Cerebellar nuclear complex (tissue), 1 donor: ENCODE measurements around the gene TMEM178B.

Experiments
- DNase-seq, 2 experiments: peaks; one replicate each; lab custom pipeline; 2025; lab: John Stamatoyannopoulos, UW

TMEM178B gene

DNA sequence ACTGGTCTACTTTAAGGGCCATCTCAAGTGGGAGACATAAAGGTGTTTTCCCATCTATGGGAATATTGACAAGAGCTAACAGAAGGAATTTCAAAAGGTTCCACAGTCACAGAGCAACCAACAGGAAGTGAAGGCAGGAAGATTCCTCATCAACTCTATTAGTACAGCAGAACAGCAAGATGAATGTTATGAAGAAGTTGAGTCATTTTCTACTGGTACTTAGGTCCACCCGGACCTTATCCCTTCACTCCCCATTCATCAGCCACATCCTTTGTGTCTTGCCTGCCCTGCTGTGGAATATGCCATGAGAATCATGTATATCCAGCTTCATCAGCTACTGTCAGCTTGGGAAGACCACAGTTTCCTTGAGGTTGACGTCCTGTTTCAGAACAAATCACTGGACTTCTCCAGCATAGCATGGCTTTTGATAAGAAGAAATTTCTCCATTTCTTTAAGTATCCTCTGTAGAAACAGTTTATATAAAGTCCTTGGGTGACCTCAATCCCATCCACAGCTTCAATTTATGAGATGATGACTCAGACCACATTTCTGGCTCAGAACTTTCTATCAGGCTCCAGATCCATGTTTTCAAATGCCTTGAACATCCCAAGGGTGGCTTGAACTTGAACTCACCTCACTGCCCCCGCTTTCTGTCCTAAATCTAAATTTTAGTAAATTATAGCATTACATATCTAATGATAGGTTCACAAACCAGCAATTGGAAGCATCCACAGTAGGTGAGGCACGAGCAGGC, 392.5 kb downstream of the TMEM178B start:
- DNase-seq, result no peak

DNA sequence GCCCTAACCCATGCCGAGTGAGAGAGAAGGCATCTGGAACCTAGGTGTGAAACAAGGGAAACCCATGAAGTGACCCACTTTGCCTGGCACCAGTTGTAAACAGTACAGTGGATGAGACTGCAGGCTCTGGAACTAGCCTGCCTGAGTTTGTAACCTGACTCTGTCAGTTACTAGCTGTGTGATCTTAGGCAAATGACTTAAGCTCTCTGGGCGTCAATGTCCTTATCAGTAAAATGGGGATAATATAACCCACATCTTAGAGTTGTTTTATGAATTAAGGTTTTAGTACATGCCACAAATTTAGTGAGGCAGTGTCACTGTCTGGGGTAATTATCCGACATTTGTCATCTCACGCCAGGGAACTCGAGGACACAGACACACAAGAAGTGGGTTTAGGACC, 394.5 kb downstream of the TMEM178B start:
- no peak for DNase-seq

DNA sequence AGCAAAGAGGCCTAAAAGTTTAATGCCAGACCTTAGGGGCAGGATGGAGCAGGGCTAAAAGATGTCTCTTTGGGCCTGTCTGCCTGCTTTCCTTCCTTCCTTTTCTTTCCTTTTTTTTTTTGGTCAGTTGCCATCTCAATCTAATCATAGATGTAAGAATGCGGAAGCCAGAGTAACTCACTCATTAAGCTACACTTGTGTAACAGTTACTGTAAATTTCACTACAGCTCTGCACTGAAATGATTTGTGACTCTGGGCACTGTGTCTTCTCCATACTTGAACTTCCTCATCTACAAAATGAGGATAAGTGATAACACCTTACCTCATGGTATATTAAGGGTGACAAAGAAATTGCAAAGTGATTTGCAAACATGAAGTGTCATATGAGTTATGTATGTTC, 401.8 kb downstream of the TMEM178B start:
- DNase-seq, result no peak

DNA sequence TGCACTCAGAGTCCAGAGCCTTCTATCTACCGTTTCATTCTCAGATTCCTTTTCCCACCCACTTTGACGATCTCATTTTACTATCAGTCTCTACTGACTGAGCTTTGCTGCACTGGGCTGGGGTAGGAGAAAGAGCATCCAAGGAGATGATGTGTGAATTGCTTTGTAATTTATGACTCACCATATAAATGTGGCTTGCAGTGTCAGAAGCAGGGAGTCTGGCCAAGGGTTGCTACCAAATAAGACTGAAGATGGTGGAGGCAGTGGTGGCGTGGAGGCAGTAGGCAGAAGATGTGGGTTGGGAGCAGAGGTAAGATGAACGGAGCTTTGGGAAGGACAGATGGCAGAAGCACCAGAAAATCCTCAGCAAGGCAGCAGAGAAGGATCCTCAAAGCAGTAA, 404.0 kb downstream of the TMEM178B start:
- no peak for DNase-seq

DNA sequence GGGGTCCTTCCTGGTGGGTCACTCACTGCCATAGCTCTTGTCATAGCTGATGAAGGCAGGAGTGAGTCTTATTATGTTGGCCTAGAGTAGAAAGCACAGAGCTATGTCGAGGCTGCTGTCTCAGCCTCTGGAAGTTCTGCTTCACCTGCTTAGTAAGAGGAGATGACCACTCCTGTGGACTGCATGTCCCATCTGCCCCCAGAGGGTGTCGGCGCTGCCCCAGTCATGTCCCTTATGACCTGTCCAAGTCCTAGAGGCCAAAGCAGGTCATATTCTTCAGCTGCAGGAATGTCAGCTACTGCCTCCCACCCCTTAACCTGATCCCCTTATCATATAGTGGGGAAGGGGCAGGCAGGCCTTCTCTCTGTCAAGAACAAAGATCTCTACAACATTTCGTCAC, 405.0 kb downstream of the TMEM178B start:
- no peak for DNase-seq

DNA sequence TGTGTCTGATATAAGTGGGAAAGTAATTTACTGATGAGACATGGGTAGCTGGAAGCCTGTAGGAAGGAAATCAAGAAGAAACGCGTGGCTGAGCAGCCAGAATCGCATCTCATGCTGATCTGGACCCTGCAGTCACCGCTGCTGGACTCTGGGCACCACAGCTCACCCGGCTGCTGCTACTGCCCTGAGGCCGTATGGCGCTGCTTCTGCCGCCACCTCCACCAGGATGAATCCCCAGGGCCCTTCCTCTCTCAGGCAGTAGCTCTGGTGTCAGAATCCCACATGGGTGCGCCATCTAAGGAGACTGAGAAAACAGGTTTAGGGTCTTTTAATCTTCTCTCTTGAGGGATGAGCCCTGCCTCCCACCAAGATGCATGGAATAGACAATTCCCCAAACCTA, 407.1 kb downstream of the TMEM178B start:
- DNase-seq, result no peak

DNA sequence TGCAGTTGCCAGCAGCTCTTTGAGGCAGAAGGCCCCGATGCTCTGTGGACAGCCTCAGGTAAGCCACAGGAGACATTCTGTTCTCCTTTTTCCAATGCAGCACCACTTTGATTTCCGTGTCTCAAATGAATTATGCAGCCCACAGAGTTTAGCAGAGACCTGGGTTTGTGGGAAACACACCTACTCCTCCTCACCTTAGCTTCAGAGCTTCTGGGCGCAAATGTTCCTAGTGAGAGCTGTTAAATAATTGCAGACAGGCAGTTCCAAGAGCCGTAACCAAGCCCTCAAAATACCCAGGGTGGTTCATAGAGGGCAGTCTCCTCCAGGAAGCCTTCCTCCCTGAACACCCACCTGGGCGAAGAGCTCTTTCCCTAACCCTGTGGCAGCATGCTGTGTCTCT, 408.1 kb downstream of the TMEM178B start:
- DNase-seq, result no peak

DNA sequence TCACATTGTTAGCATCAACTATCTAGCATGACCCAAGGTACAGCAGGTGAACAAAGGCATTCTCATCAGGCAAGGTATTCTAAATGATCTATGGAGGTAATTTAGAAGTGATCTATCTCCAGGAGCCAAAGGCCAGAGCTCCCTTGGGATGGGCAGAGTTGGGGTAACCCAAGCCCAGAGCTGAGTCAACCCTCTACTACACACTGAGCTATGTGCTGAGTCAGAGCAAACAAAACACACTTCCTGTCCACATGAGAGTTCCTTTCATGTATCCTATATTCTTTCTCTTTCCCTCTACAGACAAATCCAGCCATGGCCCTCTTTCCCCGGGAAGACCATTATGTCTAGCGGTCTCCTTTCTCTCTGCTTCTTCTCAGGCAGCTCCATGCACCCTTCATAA, 409.2 kb downstream of the TMEM178B start:
- DNase-seq, result no peak

DNA sequence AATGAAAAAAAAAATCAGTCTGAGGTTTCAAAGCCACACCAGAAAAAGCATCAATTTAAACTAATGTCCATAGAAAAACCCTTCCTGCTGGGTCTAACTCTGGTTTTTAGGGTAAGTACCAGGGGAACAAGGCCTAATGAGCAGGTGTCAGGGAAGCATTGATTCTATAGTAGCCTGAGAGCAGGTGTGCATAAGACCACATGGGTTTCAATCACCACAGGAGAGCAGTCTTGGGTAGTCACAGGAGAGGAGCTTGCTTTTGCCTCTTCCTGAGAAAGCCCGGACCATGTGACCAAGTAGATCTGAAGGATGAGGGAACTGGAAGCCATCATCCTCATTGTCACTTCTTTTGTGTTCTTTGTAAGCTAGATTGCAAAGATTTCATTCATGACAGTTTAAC, 411.0 kb downstream of the TMEM178B start:
- no peak for DNase-seq

DNA sequence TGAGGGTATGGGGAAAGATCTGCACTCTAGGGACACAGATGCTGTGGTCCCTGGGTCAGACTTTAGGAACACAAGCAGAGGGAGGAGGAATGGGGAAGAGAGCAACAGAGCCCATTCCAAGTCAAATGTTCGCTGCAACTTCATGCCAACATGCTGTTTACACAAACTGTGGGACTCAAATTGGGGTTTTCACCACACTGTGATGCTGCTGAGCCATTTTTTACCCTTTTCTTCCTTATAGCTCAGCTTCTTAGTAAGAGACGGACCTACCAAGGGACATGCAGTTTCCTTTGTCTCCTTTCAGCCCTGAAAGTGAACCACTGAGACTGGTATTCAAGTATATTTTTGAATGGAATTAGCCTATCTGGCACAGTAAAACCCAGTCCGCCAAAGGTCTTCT, 413.1 kb downstream of the TMEM178B start:
- DNase-seq, result no peak

DNA sequence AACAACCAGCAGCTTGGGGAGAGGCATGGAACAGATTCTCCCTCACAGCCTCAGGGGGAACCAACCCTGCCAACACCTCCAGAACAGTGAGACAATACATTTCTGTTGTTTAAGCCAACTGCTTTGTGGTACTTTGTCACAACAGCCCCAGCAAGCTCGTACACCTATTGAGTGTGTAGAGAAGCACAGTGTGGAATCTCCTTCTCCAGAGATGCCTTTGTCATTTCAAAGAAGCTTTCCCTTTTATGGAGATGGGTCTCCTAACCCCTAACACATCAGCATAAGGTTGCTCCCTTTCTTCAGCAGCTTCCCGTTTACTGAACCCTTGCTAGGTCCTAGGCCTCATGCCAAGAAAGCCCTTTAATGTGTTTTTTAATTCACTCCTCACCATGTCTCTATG, 416.6 kb downstream of the TMEM178B start:
- no peak for DNase-seq

DNA sequence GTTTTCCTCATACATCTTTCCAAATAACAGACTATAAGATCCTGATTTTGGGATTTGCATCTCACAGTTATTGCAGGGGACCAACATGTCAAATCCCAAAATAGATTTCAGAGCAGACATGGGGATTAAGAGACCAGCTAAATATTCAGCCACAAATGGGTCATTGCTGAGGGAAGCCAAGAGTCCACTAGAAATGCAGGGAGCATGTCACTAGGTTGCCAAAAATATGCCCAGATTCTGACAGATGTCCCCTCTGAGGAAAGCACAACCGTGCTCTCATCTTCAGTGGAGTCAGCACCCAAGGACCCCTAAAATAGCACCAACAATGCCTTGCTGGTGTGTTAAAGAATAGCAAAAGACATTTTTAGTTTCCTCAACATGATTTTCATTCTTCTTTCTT, 421.2 kb downstream of the TMEM178B start:
- no peak for DNase-seq

DNA sequence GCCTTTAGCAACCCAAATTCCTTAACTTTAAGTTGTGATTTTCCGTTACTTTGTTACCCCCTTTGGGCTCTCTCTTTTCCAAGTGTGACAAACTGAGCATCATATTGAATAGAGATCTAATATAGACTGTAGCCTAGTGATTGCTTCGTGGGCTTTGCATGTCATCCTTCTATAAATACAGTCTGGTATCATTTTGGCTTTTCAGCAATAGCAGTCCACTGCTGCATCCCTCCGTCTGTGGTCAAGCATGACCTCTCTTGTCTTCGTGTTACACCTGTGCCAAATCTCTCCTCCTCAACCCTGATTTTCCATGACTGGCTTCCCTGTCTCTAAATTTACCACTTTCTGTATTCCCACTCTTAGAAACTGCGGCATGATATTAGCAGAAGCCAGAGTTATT, 423.5 kb downstream of the TMEM178B start:
- DNase-seq, result no peak

DNA sequence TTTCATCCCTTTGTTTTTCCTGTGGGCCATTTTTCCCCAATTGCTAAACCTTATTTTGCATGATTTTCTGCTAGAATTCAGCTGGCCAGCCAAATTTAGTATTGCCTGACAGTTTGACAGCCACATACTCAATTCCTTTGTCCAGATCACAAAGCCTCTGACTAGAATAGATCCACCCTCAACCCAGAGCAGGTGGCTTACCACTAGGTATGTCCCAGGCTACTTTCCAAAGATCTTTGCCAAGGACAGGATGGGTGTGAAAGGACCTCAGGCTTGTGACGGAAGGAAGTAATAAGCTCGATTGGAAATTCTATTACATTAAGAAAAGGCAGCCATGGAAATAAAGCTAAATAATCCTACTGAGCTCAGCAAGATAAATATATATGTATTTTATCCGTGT, 426.7 kb downstream of the TMEM178B start:
- DNase-seq, result no peak

DNA sequence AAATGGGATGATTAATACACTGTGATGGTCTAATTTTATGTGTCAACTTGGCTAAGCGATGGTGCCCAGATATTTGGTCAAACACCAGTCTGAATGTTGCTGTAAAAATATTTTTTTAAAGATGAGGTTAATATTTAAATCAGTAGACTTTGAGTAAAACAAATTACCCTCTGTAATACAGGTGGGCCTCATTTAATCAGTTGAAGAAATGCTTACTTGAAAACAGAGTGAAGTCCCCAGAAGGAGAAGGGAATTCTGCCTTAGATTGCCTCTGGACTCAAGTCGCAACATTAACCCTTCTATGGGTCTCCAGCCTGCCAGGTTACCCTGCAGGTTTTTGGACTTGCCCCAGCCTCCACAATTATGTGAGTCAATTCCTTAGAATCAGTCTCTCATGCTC, 427.6 kb downstream of the TMEM178B start:
- DNase-seq, result no peak

DNA sequence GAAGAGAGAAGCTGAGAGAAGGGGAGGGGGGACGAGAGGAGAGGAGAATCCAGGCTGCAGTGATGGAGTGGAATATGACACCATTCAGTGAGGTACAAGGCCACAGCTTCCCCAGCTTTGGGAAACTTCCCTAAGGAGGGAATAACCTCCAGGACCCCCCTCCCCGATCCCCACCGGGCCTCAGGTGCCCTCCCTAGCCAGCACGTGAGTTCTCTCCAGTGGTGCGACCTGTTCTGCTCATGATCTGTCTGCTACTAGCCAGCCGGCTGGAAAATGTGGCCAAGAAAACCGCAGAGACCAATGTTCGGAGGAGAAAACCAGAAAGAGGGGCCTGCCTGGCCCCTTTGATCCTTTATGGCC, 437.4 kb downstream of the TMEM178B start:
- no peak for DNase-seq

DNA sequence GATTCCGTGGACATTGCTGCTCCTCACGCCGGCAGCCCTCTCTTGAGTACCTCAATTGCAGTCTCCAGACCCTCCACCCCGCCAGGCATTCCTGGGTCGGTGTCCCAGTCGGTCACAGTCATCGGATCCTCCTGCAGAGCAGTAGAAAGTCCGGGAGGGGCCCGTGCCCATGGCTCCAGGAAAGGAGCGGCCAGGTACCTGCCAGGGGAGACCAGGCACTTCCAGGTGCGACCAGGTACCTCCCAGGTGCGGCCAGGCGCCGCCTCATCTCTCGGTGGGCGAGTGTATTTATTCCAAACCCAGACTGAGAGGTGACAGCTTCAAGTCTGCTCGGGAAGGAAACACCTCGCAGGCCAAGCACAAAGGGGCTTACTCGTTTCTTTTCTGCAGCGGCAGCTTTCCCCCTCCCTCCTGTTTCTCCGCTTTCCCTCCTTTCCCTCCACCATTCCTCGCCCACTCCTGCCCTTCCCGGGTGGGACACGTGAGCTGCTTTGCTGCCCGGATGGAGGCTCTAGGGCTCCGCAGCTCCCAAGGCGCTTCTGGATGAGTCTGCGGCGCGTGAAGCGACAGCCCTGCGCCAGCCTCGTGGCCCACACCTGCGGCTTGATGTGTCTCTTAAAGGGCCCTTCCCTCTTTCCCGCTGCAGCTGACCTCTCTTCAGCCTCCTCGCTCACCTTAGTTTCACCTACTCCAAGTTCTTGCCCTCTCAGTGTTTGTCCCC, 438.0 kb downstream of the TMEM178B start:
- DNase-seq, result no peak

DNA sequence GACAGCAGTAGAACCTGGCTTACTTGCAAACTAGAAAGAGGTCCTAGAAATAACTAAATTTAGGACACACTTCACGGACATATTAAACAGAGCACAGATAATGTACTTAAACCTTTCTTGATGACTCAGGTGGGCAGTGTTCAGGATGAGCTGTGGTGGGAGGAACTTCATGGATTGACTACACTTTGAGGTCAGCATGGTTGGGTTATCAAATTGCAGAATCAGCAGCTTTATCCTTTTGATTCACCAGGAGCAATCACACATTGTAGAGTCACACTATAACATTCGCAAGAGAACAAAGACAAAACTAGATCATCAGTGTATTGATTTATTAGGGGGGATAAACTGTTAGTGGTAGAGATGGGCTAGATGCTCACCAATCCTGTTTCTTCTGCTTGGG, 438.7 kb downstream of the TMEM178B start:
- DNase-seq, result no peak

DNA sequence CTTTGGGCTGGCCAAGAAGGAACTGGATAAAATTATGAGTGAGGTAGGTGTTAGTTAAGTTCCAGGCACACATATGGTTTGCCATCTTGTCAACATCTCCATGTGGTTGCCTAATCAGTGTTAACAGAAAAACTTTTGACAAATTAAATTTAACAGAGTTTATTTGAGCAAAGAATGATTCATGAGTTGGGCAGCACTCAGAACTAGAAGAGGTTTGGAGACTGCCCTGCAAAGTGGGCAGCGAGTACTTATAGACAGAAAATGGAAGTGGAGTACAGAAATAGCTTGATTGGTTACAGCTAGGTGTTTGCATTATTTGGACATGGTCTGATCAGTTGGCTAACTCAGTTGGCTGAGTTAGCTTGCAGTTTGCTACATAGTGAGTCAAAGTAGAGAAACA, 439.9 kb downstream of the TMEM178B start:
- no peak for DNase-seq

DNA sequence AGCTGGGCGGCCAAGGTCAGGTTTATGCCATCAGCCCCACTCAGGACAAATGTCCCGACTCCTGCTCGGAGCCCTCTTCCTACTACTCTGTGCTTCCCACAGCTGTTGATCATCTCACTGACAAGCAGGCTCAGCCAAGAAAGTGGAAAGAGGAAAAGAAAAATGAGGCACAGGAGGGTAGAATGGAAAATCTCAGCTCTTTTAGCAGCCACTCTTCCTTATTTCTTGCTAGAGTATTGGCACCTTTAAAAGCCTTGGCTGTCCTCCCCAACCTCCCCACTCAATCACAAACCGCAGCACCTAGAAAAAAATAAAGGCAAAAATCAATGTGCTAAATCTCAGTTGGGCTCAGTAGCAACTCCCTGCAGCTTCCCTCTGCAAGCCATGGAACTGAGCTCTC, 442.1 kb downstream of the TMEM178B start:
- DNase-seq, result no peak

DNA sequence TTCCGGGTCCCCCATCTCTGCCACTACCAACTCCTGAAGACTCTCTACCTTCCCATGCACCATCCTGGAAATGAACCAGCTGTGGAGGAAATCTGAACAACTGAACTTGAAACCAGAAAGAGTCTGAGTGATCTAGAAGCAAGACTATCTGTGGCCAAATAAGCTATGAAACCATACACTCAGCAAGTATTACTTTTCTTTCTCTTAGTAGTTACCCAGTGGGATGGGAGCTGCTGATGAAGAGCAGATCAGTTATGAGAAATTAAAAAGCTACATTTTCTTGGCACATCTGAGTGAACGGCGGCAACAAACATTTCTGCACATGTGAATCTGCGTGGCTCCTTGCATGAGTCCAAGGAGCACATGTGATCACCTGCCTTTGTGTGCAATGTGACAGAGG, 445.8 kb downstream of the TMEM178B start:
- no peak for DNase-seq

DNA sequence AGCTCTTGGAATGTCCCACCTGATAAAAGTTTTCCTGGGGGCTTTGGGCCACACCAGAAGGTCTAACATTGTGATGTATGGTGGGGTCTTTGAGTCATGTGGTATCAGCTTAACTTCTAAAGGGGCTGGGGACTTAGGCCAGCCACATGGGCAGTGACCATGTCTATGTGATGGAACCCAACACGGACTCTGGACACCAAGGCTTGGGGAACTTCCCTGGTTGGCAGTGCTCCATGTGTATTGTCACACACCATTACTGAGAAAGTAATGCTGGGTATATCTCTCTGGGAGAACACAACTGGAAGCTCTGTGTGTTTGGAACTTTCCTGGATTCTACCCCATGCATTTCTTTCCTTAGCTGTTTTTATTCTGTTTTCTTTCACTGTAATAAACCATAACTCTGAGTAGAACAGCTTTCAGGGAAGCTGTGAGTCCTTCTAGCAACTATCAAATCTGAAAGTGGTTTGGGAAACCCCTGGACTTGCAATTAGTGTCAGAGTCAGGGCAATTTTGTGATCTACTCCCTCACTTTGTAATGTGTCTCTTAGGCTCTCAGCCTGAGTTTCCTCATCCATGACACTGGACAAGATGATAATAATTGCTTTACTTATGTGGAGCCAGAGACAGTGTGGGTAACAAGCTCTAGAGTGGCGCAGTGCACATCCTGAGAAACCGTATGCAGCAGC, 448.9 kb downstream of the TMEM178B start:
- DNase-seq, result no peak

DNA sequence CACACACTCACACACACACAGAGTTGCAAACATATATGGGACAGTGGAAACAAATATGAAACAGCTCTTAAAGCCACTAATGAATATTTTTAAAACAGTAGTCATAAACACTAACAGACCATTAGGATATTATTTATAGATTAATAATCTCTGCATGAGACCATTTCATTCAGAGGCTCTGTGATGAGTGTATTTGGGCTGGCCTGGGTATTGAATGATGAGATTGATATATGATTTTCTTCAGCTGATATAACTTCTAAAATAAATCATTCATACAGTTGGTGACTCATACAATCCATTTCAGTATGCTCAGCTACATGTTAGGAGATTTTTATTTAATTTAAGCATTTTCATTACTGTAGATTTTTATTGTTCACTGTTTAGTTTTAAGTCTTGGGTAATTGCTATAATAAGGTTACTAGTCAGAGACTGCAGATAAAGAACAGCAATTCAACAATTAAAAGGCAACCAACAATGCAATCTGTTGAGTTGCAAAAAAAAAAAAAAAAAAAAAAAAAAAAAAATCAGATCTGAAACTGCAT, 452.2 kb downstream of the TMEM178B start:
- no peak for DNase-seq
